H1 (cell line): ENCODE results near the gene EYA4. TPM values are rescaled to one million over a fixed set of nuclear protein-coding genes. Genes with fewer than 3 reads are reported as not detected.

Experiments
- CTCF ChIA-PET: fragments of 300-600 bp; sonication (Branson Sonifier 250); formaldehyde crosslinking; loops from one replicate; lab custom pipeline; 2021; ENCODE audit not compliant: partially characterized antibody; lab: Charles Lee
- POLR2A ChIA-PET: fragments of 300-600 bp; sonication (Branson Sonifier 250); formaldehyde crosslinking; loops from one replicate; lab custom pipeline; 2021; ENCODE audit warnings: inconsistent platforms; ENCODE audit not compliant: partially characterized antibody; lab: Charles Lee
- DNase-seq, 2 experiments: peaks; one replicate each; pipeline versions ENCODE4 v3.0.0 to v3.0.0-alpha.2; 2010 to 2022; ENCODE audit warnings: low spot score in 2 of 2, low read depth in 1 of 2, mixed read lengths in 1 of 2
- FAIRE-seq: peaks from 2 replicates; lab custom pipeline; 2011; peaks lifted over from hg19 to GRCh38; lab: Jason Lieb, UNC
- H2AFZ ChIP-seq: 2 replicates; pipeline ENCODE4 v1.8.1; 2012; ENCODE audit warnings: low read length, inconsistent platforms
- H2AK5ac ChIP-seq: 2 replicates; pipeline ENCODE4 v1.6.1; 2013; ENCODE audit warnings: low read depth, low read length
- H2BK120ac ChIP-seq: replicated peaks from 2 replicates; pipeline ENCODE3; 2013; ENCODE audit warnings: low read depth, low read length, inconsistent platforms
- H2BK12ac ChIP-seq: 2 replicates; pipeline ENCODE4 v1.6.1; 2013; ENCODE audit warnings: low read depth, low read length
- H2BK15ac ChIP-seq: 2 replicates; pipeline ENCODE4 v1.6.1; 2013; ENCODE audit warnings: low read length
- H2BK20ac ChIP-seq: 2 replicates; pipeline ENCODE4 v1.6.1; 2013; ENCODE audit warnings: low read length
- H2BK5ac ChIP-seq: 2 replicates; pipeline ENCODE4 v1.6.1; 2013; ENCODE audit warnings: low read depth, low read length
- H3K14ac ChIP-seq: 2 replicates; pipeline ENCODE4 v1.6.1; 2013; ENCODE audit warnings: inconsistent platforms; ENCODE audit not compliant: insufficient read length
- H3K18ac ChIP-seq: 2 replicates; pipeline ENCODE4 v1.6.1; 2013; ENCODE audit warnings: low read length; ENCODE audit errors: extremely low read depth
- H3K23ac ChIP-seq: 2 replicates; pipeline ENCODE4 v1.6.1; 2013; ENCODE audit warnings: inconsistent platforms; ENCODE audit not compliant: insufficient read length
- H3K23me2 ChIP-seq: 2 replicates; pipeline ENCODE4 v1.6.1; 2013; ENCODE audit warnings: low read depth, low read length
- H3K27ac ChIP-seq: 2 replicates; pipeline ENCODE4 v1.6.1; 2011; ENCODE audit warnings: low read depth, low read length, inconsistent platforms
- H3K27me3 ChIP-seq, 4 experiments: replicated peaks in 1 of 4; 1 replicate in 1 of 4; 2 replicates in 3 of 4; pipeline versions ENCODE4 v1.6.1 to v1.8.1; 2011 to 2013; ENCODE audit warnings: low read length in 3 of 4, mild to moderate bottlenecking in 3 of 4, inconsistent platforms in 2 of 4, mixed read lengths in 2 of 4, moderate library complexity in 1 of 4; ENCODE audit not compliant: control insufficient read depth in 3 of 4, insufficient read depth in 3 of 4; ENCODE audit errors: extremely low read depth in 1 of 4
- H3K36me3 ChIP-seq, 4 experiments: 2 replicates each; pipeline versions ENCODE4 v1.6.1 to v1.8.1; 2011 to 2013; ENCODE audit warnings: mild to moderate bottlenecking in 4 of 4, low read length in 3 of 4, moderate library complexity in 2 of 4, control low read depth in 1 of 4, inconsistent platforms in 1 of 4; ENCODE audit not compliant: insufficient read depth in 4 of 4, control insufficient read depth in 2 of 4
- H3K4ac ChIP-seq: replicated peaks from 2 replicates; pipeline ENCODE3; 2013; ENCODE audit warnings: low read length, low read depth, mixed read lengths, inconsistent platforms; ENCODE audit not compliant: insufficient read length
- H3K4me1 ChIP-seq, 4 experiments: replicated peaks in 1 of 4; 1 replicate in 1 of 4; 2 replicates in 3 of 4; pipeline versions ENCODE4 v1.6.1 to v1.8.1; 2011 to 2013; ENCODE audit warnings: low read length in 3 of 4, inconsistent platforms in 2 of 4, mixed read lengths in 1 of 4; ENCODE audit not compliant: insufficient read depth in 4 of 4, control insufficient read depth in 3 of 4
- H3K4me2 ChIP-seq, 2 experiments: 2 replicates each; pipeline versions ENCODE4 v1.6.1 to v1.8.1; 2011 to 2013; ENCODE audit warnings: low read depth in 2 of 2, low read length in 2 of 2, control low read depth in 1 of 2, inconsistent platforms in 1 of 2, mild to moderate bottlenecking in 1 of 2; ENCODE audit not compliant: insufficient read depth in 1 of 2
- H3K4me3 ChIP-seq, 4 experiments: fragments of 200-600, 300-600 bp in 1 of 4; sonication (generic), shearing (Covaris generic), sonication (Bioruptor Twin) in 1 of 4; 2 replicates each; pipeline versions ENCODE4 v1.5.1 to v1.8.1; 2011 to 2016; ENCODE audit warnings: low read length in 4 of 4, low read depth in 3 of 4, control low read depth in 2 of 4, inconsistent platforms in 2 of 4, mild to moderate bottlenecking in 2 of 4, mixed read lengths in 1 of 4, moderate library complexity in 1 of 4; ENCODE audit not compliant: insufficient read depth in 2 of 4; ENCODE audit errors: extremely low read depth in 1 of 4
- H3K56ac ChIP-seq: replicated peaks from 2 replicates; pipeline ENCODE3; 2013; ENCODE audit warnings: low read depth, mild to moderate bottlenecking, mixed read lengths, low read length, inconsistent platforms; ENCODE audit not compliant: insufficient read length
- H3K79me1 ChIP-seq: 2 replicates; pipeline ENCODE4 v1.6.1; 2013; ENCODE audit warnings: low read depth, low read length, control low read depth
- H3K79me2 ChIP-seq, 2 experiments: 2 replicates each; pipeline versions ENCODE4 v1.6.1 to v1.8.1; 2012 to 2013; ENCODE audit warnings: low read length in 2 of 2, mild to moderate bottlenecking in 2 of 2, inconsistent platforms in 1 of 2; ENCODE audit not compliant: insufficient read depth in 2 of 2, control insufficient read depth in 1 of 2
- H3K9ac ChIP-seq, 4 experiments: replicated peaks in 1 of 4; 1 replicate in 1 of 4; 2 replicates in 3 of 4; pipeline versions ENCODE4 v1.6.1 to v1.8.1; 2011 to 2013; ENCODE audit warnings: low read depth in 3 of 4, low read length in 3 of 4, control low read depth in 2 of 4, mild to moderate bottlenecking in 2 of 4, moderate library complexity in 2 of 4, inconsistent platforms in 1 of 4; ENCODE audit errors: extremely low read depth in 1 of 4
- H3K9me3 ChIP-seq, 2 experiments: 2 replicates each; pipeline versions ENCODE4 v1.6.1 to v1.8.1; 2012 to 2013; ENCODE audit warnings: mild to moderate bottlenecking in 2 of 2, moderate library complexity in 2 of 2, control low read depth in 1 of 2, inconsistent platforms in 1 of 2, low read depth in 1 of 2, low read length in 1 of 2, mixed read lengths in 1 of 2; ENCODE audit not compliant: insufficient read depth in 2 of 2
- H4K20me1 ChIP-seq, 2 experiments: replicated peaks in 1 of 2; 2 replicates each; pipeline versions ENCODE3 to v1.8.1; 2011 to 2013; ENCODE audit warnings: inconsistent platforms in 2 of 2, low read length in 2 of 2, mild to moderate bottlenecking in 1 of 2; ENCODE audit not compliant: insufficient read depth in 2 of 2, control insufficient read depth in 1 of 2
- H4K5ac ChIP-seq: 2 replicates; pipeline ENCODE4 v1.6.1; 2013; ENCODE audit warnings: low read length, low read depth, mixed read lengths, inconsistent platforms; ENCODE audit not compliant: insufficient read length
- H4K8ac ChIP-seq: 2 replicates; pipeline ENCODE4 v1.8.0; 2013; ENCODE audit warnings: mild to moderate bottlenecking, moderate library complexity, low read length, inconsistent platforms; ENCODE audit not compliant: insufficient read depth; ENCODE audit errors: extremely low read depth
- H4K91ac ChIP-seq: replicated peaks from 2 replicates; pipeline ENCODE3; 2013; ENCODE audit warnings: low read length, mixed read lengths, inconsistent platforms; ENCODE audit not compliant: insufficient read length
- ASH2L ChIP-seq: fragments of 200-600, 300-600 bp; sonication (generic); IDR thresholded peaks from one replicate; pipeline ENCODE4 v1.7.1; 2017; ENCODE audit warnings: low read length
- ATF2 ChIP-seq: IDR thresholded peaks from 2 replicates; pipeline ENCODE4 v1.6.1; 2012; ENCODE audit warnings: low read length, inconsistent platforms
- E2F6 ChIP-seq: IDR thresholded peaks from 2 replicates; pipeline ENCODE4 v1.6.1; 2012; ENCODE audit warnings: inconsistent platforms
- JUND ChIP-seq: IDR thresholded peaks from 2 replicates; pipeline ENCODE4 v1.6.1; 2011; ENCODE audit warnings: mild to moderate bottlenecking, improper control_type of control experiment, low read length
- MAX ChIP-seq: IDR thresholded peaks from 2 replicates; pipeline ENCODE4 v1.6.1; 2012; ENCODE audit warnings: inconsistent platforms
- NRF1 ChIP-seq: IDR thresholded peaks from 2 replicates; pipeline ENCODE4 v1.6.1; 2011; ENCODE audit warnings: mild to moderate bottlenecking, low read depth, low read length, improper control_type of control experiment
- RAD21 ChIP-seq, 2 experiments: IDR thresholded peaks in 1 of 2; conservative IDR thresholded peaks in 1 of 2; 2 replicates each; pipeline ENCODE4 v1.6.1; 2011; ENCODE audit warnings: low read depth in 2 of 2, low read length in 2 of 2, improper control_type of control experiment in 1 of 2, inconsistent platforms in 1 of 2, mild to moderate bottlenecking in 1 of 2, moderate library complexity in 1 of 2
- SAP30 ChIP-seq: fragments of 300-600 bp; sonication (generic); IDR thresholded peaks from 2 replicates; pipeline ENCODE4 v1.7.1; 2012; ENCODE audit warnings: low read length, moderate library complexity, mild to moderate bottlenecking, inconsistent platforms; ENCODE audit not compliant: insufficient read depth, insufficient replicate concordance
- SIX5 ChIP-seq: IDR thresholded peaks from 2 replicates; pipeline ENCODE4 v1.6.1; 2011; ENCODE audit warnings: mild to moderate bottlenecking, low read depth, low read length
- SP1 ChIP-seq: IDR thresholded peaks from 2 replicates; pipeline ENCODE4 v1.6.1; 2011; ENCODE audit warnings: low read depth, low read length
- SP2 ChIP-seq: IDR thresholded peaks from 2 replicates; pipeline ENCODE4 v1.6.1; 2012; ENCODE audit warnings: mild to moderate bottlenecking, low read length, inconsistent platforms
- SP4 ChIP-seq: IDR thresholded peaks from 2 replicates; pipeline ENCODE4 v1.6.1; 2012; ENCODE audit warnings: low read length, inconsistent platforms
- YY1 ChIP-seq: IDR thresholded peaks from 2 replicates; pipeline ENCODE4 v1.6.1; 2011; ENCODE audit warnings: low read depth, mild to moderate bottlenecking, low read length
- WGBS, 2 experiments: shearing (Covaris generic) in 1 of 2; methylation state at CpG; one replicate each; pipeline versions ENCODE4 v1.1.6 to v1.1.7; 2013 to 2015; ENCODE audit warnings: low lambda C conversion rate in 2 of 2, mixed read lengths in 2 of 2, inconsistent platforms in 1 of 2, low coverage in 1 of 2, missing lambda C conversion rate in 1 of 2; ENCODE audit not compliant: insufficient replicate concordance in 2 of 2, insufficient coverage in 1 of 2, insufficient read length in 1 of 2; ENCODE audit errors: extremely low coverage in 1 of 2, missing lambda C conversion rate in 1 of 2; 5-methylcytosine and 5-hydroxymethylcytosine counted together
- polyA plus RNA-seq, 7 experiments: library from polyadenylated mRNA; depleted of rRNA in 3 of 7; stranded (reverse) in 5 of 7; unstranded in 2 of 7; fragments of >200 nt in 5 of 7; fragments of 200-250 nt in 2 of 7; gene quantifications; 1 replicate in 5 of 7; 2 replicates in 1 of 7; 4 replicates in 1 of 7; pipeline versions ENCODE4 v1.2.1 to v1.2.3, GENCODE V29; 2011 to 2013; ENCODE audit warnings: missing spikeins in 2 of 7, mixed read lengths in 2 of 7
- total RNA-seq: library from RNA; stranded (reverse); fragmentation: NEBNext Ultra II Directional; extraction: Animal tissue kit (Norgen Biotek cat#: 25700); gene quantifications from 2 replicates; pipeline ENCODE4 v1.2.1, GENCODE V29; 2021

The EYA4 gene
- total and polyA plus RNA-seq, 2 of the 8 experiments (the other 6 are each of a cell fraction or from before 2014, with no cell fraction given) = 0.06 to 0.17 TPM

DNA sequence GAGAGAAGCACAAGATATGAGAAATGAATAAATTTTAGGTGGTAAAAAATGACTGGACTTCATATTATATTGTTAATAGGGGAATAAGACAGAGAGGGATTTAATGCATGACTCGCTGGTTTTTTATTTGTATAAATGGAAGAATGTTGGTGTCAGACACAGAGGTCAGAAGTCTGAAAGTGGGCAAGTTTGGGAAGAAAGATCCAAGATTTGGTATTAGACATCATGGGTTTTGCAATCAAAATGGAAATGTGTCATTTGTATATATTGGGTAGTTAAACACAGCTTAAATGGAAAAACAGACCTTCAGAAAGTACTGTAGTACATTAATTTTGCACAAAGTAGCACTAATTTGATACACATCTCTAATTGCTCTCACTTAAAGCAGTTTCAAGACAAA is 96.2 kb downstream of the EYA4 start:
- Histone ChIP-seq H4K20me1 (no peaks in the 10 kb centered on the region), H3K36me3 (no peaks in the 10 kb centered on the region), H4K91ac (no peak overlapping the region), H2BK5ac (no peak overlapping the region), H3K56ac (no peak overlapping the region), H2BK12ac (no peak overlapping the region), H2AK5ac (no peak overlapping the region), H4K5ac (no peak overlapping the region), H3K23ac (no peak overlapping the region), H4K8ac (no peak overlapping the region), H3K9me3 (no peaks in the 10 kb centered on the region), H2BK20ac (no peak overlapping the region), H3K4ac (no peak overlapping the region), H2AFZ (no peak overlapping the region), H3K79me1 (no peaks in the 10 kb centered on the region), H3K79me2 (no peaks in the 10 kb centered on the region), H3K4me2 (no peak overlapping the region), H3K27me3 (no peaks in the 10 kb centered on the region), H3K9ac (no peak overlapping the region), H2BK15ac (no peak overlapping the region), H3K4me1 (no peaks in the 10 kb centered on the region), H2BK120ac (no peak overlapping the region), H3K23me2 (no peaks in the 10 kb centered on the region), H3K27ac (no peak overlapping the region), H3K18ac (no peak overlapping the region), H3K14ac (no peak overlapping the region), H3K4me3 (no peak overlapping the region)
- FAIRE-seq (no peak), DNase-seq (no peak)
- ChIA-PET POLR2A (no interaction called here), CTCF (no interaction called here)
- WGBS, 2 experiments = 83% methylated on average over 1 of the region's 1 CpG; no CpG with 5 or more reads in 1 of the 2 experiments
- TF ChIP-seq JUND = no peak
- no peak for TF ChIP-seq ATF2
- no peak for TF ChIP-seq SAP30
- TF ChIP-seq NRF1 = no peak
- TF ChIP-seq SP1 = no peak
- TF ChIP-seq RAD21 (IDR thresholded peaks at IDR 0.05 in 1 of 2, conservative IDR thresholded peaks at IDR 0.05 in 1 of 2; ENCODE audit: low read depth in 2 of 2, low read length in 2 of 2) = no peak
- TF ChIP-seq YY1 = no peak
- TF ChIP-seq MAX = no peak
- no peak for TF ChIP-seq E2F6
- no peak for TF ChIP-seq SP4
- no peak for TF ChIP-seq ASH2L
- no peak for TF ChIP-seq SIX5
- TF ChIP-seq SP2 = no peak
